HUES64 (cell line): ENCODE data around the gene IL36RN. TPM values are rescaled to one million over a fixed set of nuclear protein-coding genes. Genes with fewer than 3 reads are reported as not detected.

Experiments used
- H3K27ac ChIP-seq: 2 replicates; pipeline ENCODE4 v1.7.0; 2013; ENCODE audit warnings: low read depth, low read length, inconsistent platforms
- H3K27me3 ChIP-seq: 2 replicates; pipeline ENCODE4 v1.6.1; 2013; ENCODE audit warnings: mild to moderate bottlenecking, low read length; ENCODE audit not compliant: insufficient read depth
- H3K36me3 ChIP-seq: 2 replicates; pipeline ENCODE4 v1.6.1; 2013; ENCODE audit warnings: mild to moderate bottlenecking, low read length; ENCODE audit not compliant: insufficient read depth
- H3K4me1 ChIP-seq: 2 replicates; pipeline ENCODE4 v1.6.1; 2013; ENCODE audit warnings: mild to moderate bottlenecking, low read length, moderate library complexity; ENCODE audit not compliant: insufficient read depth
- H3K4me3 ChIP-seq: 2 replicates; pipeline ENCODE4 v1.5.1; 2013; ENCODE audit warnings: mild to moderate bottlenecking, low read length, moderate library complexity
- H3K9ac ChIP-seq: 2 replicates; pipeline ENCODE4 v1.6.1; 2013; ENCODE audit warnings: mild to moderate bottlenecking, low read depth, low read length
- H3K9me3 ChIP-seq: 2 replicates; pipeline ENCODE4 v1.6.1; 2013; ENCODE audit warnings: low read depth, low read length; ENCODE audit not compliant: insufficient read depth
- WGBS: fragments of 150-250, 120-280 bp; methylation state at CpG from one replicate; pipeline ENCODE4 v1.1.7; 2013; ENCODE audit warnings: missing lambda C conversion rate; 5-methylcytosine and 5-hydroxymethylcytosine counted together
- polyA plus RNA-seq, 2 experiments: library from polyadenylated mRNA; stranded (reverse); fragments of 50-300 nt; gene quantifications; one replicate each; pipeline ENCODE4 v1.2.3, GENCODE V29; 2013

The IL36RN gene
- not detected for polyA plus RNA-seq (2013, experiment 1 of 2)
- polyA plus RNA-seq (2013, experiment 2 of 2) = not detected

GRCh38 chr2:113058998-113059960 is at the start of gene IL36RN:
Gene IL36RN, plus strand, starts transcription at chr2:113059198. Its CDS starts 241 bp downstream, at chr2:113059439.
- no peaks in the 10 kb centered on the region for H3K4me1 ChIP-seq
- no peak within 1 kb of the TSS for H3K4me3 ChIP-seq
- no peak within 1 kb of the TSS for H3K27ac ChIP-seq
- H3K9me3 ChIP-seq = peaks cover 7% of the 10 kb centered on the region
- H3K27me3 ChIP-seq = peaks cover 3% of the 10 kb centered on the region
- H3K9ac ChIP-seq = no peak within 1 kb of the TSS
- 83% methylated on average over 15 of the region's 15 CpGs for WGBS
- no peaks in the 10 kb centered on the region for H3K36me3 ChIP-seq

DNA sequence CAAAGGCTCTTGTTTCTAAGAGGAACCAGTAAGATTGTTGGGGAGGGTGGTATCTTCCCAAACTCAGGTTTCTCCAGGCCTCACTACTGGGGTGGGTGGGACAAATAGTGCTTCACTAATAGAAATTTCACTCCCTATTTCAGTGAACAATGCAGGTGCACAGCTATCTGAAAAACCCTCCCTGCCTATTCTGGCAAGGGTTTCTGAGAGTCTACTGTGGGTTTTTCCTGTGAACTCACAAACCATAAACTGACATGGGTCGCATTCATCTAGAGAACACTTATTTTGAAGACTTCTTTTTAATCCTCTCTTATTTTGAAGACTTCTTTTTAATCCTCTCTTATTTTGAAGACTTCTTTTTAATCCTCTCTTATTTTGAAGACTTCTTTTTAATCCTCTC is 49.4 kb upstream of the IL36RN start:
- Histone ChIP-seq H3K9ac (no peak overlapping the region), H3K36me3 (no peaks in the 10 kb centered on the region), H3K4me1 (no peaks in the 10 kb centered on the region), H3K4me3 (no peak overlapping the region), H3K27me3 (no peaks in the 10 kb centered on the region; the same call in none of the 2 replicates), H3K9me3 (no peaks in the 10 kb centered on the region), H3K27ac (no peak overlapping the region)
- 88% methylated on average over 1 of the region's 1 CpG for WGBS

- H3K27me3 ChIP-seq = no peaks in the 10 kb centered on the region; the same call in none of the 2 replicates
- no peaks in the 10 kb centered on the region for H3K36me3 ChIP-seq
- no peak overlapping the region for H3K27ac ChIP-seq
- no peaks in the 10 kb centered on the region for H3K9me3 ChIP-seq
- H3K4me1 ChIP-seq = no peaks in the 10 kb centered on the region
- WGBS = 58% methylated on average over 2 of the region's 2 CpGs
- H3K9ac ChIP-seq = no peak overlapping the region
- H3K4me3 ChIP-seq = no peak overlapping the region
Measured at GRCh38 chr2:113010088-113010487, 48.9 kb upstream of the IL36RN start.

- H3K9ac ChIP-seq = no peak overlapping the region
- H3K9me3 ChIP-seq = no peaks in the 10 kb centered on the region
- 100% methylated on average over 1 of the region's 1 CpG for WGBS
- no peak overlapping the region for H3K27ac ChIP-seq
- H3K4me1 ChIP-seq = no peaks in the 10 kb centered on the region
- H3K4me3 ChIP-seq = no peak overlapping the region
- no peaks in the 10 kb centered on the region for H3K36me3 ChIP-seq
- no peaks in the 10 kb centered on the region; the same call in none of the 2 replicates for H3K27me3 ChIP-seq
Measured at GRCh38 chr2:113011108-113011507, 47.9 kb upstream of the IL36RN start.

- no peaks in the 10 kb centered on the region; the same call in 1 of the 2 replicates for H3K9me3 ChIP-seq
- H3K4me1 ChIP-seq = no peaks in the 10 kb centered on the region
- no peak overlapping the region for H3K27ac ChIP-seq
- WGBS = 88% methylated on average over 8 of the region's 8 CpGs
- no peak overlapping the region for H3K9ac ChIP-seq
- H3K36me3 ChIP-seq = no peaks in the 10 kb centered on the region
- H3K27me3 ChIP-seq = no peaks in the 10 kb centered on the region; the same call in none of the 2 replicates
- no peak overlapping the region for H3K4me3 ChIP-seq
Measured at GRCh38 chr2:113012436-113013335, 46.3 kb upstream of the IL36RN start.

DNA sequence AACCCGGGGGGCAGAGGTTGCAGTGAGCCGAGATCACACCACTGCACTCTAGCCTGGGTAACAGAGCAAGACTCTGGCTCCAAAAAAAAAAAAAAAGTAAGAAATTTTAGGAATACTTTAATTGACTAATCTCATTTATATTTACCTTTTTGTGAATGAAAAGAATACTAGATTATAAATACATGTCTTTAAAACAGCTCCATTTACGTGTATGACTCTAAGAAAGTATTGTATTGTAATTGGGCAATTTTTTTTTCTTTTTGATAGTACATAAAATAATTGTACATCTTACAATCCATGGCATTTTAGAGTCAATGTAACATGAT is 45.7 kb upstream of the IL36RN start:
- WGBS = 100% methylated on average over 2 of the region's 3 CpGs
- Histone ChIP-seq H3K9me3 (no peaks in the 10 kb centered on the region; the same call in 1 of the 2 replicates), H3K27me3 (no peaks in the 10 kb centered on the region; the same call in none of the 2 replicates), H3K4me3 (no peak overlapping the region), H3K36me3 (no peaks in the 10 kb centered on the region), H3K4me1 (no peaks in the 10 kb centered on the region), H3K9ac (no peak overlapping the region), H3K27ac (no peak overlapping the region)

DNA sequence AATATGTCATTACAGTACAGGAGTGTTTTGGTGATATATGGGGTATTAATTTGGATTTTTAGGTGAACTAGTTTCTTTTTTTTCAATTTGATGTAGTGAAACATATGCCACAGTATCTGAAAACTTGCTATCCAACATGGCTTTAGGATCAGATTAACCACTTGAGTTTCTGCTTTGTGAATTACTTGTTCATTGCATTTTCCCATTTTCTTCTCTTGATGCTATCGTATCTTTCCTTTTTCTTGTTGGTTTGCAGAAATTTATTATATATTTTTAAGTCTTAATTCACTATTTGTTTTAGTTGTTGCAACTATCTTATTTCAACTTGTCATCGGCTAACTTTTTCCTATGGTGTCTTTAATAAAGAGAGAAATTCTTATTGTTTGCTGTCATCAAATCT is 44.9 kb upstream of the IL36RN start:
- H3K27me3 ChIP-seq = no peaks in the 10 kb centered on the region; the same call in none of the 2 replicates
- H3K9me3 ChIP-seq = peaks cover 2% of the 10 kb centered on the region; the same call in 1 of the 2 replicates
- H3K36me3 ChIP-seq = no peaks in the 10 kb centered on the region
- no peak overlapping the region for H3K27ac ChIP-seq
- WGBS = no CpG with 5 or more reads among the region's 2 CpGs
- no peak overlapping the region for H3K9ac ChIP-seq
- H3K4me1 ChIP-seq = no peaks in the 10 kb centered on the region
- no peak overlapping the region for H3K4me3 ChIP-seq

GRCh38 chr2:113015042-113015441 is 44.0 kb upstream of the IL36RN start:
- Histone ChIP-seq H3K9ac (no peak overlapping the region), H3K4me3 (no peak overlapping the region), H3K27ac (no peak overlapping the region), H3K9me3 (peaks cover 2% of the 10 kb centered on the region; the same call in 1 of the 2 replicates), H3K27me3 (no peaks in the 10 kb centered on the region; the same call in none of the 2 replicates), H3K4me1 (no peaks in the 10 kb centered on the region), H3K36me3 (no peaks in the 10 kb centered on the region)
- 60% methylated on average over 1 of the region's 1 CpG for WGBS

- Histone ChIP-seq H3K9ac (no peak overlapping the region), H3K4me1 (no peaks in the 10 kb centered on the region), H3K27ac (no peak overlapping the region), H3K9me3 (peaks cover 2% of the 10 kb centered on the region; the same call in 1 of the 2 replicates), H3K4me3 (no peak overlapping the region), H3K27me3 (no peaks in the 10 kb centered on the region; the same call in 1 of the 2 replicates), H3K36me3 (no peaks in the 10 kb centered on the region)
- WGBS = 95% methylated on average over 2 of the region's 2 CpGs
Measured at GRCh38 chr2:113015655-113016054, 43.3 kb upstream of the IL36RN start.

GRCh38 chr2:113018509-113018908 is 40.5 kb upstream of the IL36RN start:
- WGBS = 75% methylated on average over 3 of the region's 3 CpGs
- no peak overlapping the region for H3K27ac ChIP-seq
- peaks cover 2% of the 10 kb centered on the region; the same call in 1 of the 2 replicates for H3K9me3 ChIP-seq
- no peaks in the 10 kb centered on the region for H3K4me1 ChIP-seq
- no peaks in the 10 kb centered on the region for H3K36me3 ChIP-seq
- H3K4me3 ChIP-seq = no peak overlapping the region
- H3K27me3 ChIP-seq = no peaks in the 10 kb centered on the region; the same call in 1 of the 2 replicates
- H3K9ac ChIP-seq = no peak overlapping the region
